Mesenchymal stem cell (in vitro differentiated cells and primary cell): Measurements from ENCODE around the gene HLA-DRA.

Experiments used
- DNase-seq: peaks from one replicate; pipeline ENCODE4 v3.0.0-alpha.2; 2013
- H2AFZ ChIP-seq: one replicate; pipeline ENCODE4 v1.6.1; 2013; ENCODE audit warnings: low read depth, mild to moderate bottlenecking, control low read depth, inconsistent platforms, low read length, moderate library complexity
- H2AK5ac ChIP-seq: 2 replicates; pipeline ENCODE4 v1.6.1; 2013; ENCODE audit warnings: low read length, moderate library complexity, mild to moderate bottlenecking, inconsistent platforms; ENCODE audit not compliant: severe bottlenecking
- H2BK120ac ChIP-seq: one replicate; pipeline ENCODE4 v1.6.1; 2013; ENCODE audit warnings: low read depth, mild to moderate bottlenecking, inconsistent platforms, low read length, moderate library complexity
- H2BK12ac ChIP-seq, 2 experiments: one replicate each; pipeline ENCODE4 v1.6.1; 2013; ENCODE audit warnings: inconsistent platforms in 2 of 2, low read length in 2 of 2, mild to moderate bottlenecking in 2 of 2, moderate library complexity in 2 of 2, control low read depth in 1 of 2
- H2BK15ac ChIP-seq: one replicate; pipeline ENCODE4 v1.6.1; 2013; ENCODE audit warnings: mild to moderate bottlenecking, low read depth, inconsistent platforms; ENCODE audit not compliant: poor library complexity, severe bottlenecking
- H2BK5ac ChIP-seq: 2 replicates; pipeline ENCODE4 v1.6.1; 2013; ENCODE audit warnings: low read depth, mild to moderate bottlenecking, low read length, control low read depth, inconsistent platforms; ENCODE audit not compliant: poor library complexity, severe bottlenecking
- H3K14ac ChIP-seq, 2 experiments: one replicate each; pipeline ENCODE4 v1.6.1; 2013; ENCODE audit warnings: inconsistent platforms in 2 of 2, low read length in 2 of 2, control low read depth in 1 of 2, mild to moderate bottlenecking in 1 of 2, moderate library complexity in 1 of 2
- H3K18ac ChIP-seq, 2 experiments: one replicate each; pipeline ENCODE4 v1.6.1; 2013; ENCODE audit warnings: inconsistent platforms in 2 of 2, low read length in 2 of 2, control low read depth in 1 of 2, low read depth in 1 of 2, mild to moderate bottlenecking in 1 of 2
- H3K23ac ChIP-seq, 2 experiments: one replicate each; pipeline ENCODE4 v1.6.1; 2013; ENCODE audit warnings: inconsistent platforms in 2 of 2, low read length in 2 of 2, mild to moderate bottlenecking in 2 of 2, moderate library complexity in 2 of 2, control low read depth in 1 of 2
- H3K27ac ChIP-seq: 2 replicates; pipeline ENCODE4 v1.5.1; 2013; ENCODE audit warnings: mild to moderate bottlenecking, moderate library complexity, low read length, control low read depth, inconsistent platforms; ENCODE audit not compliant: poor library complexity, severe bottlenecking
- H3K27me3 ChIP-seq, 2 experiments: 2 replicates each; pipeline versions ENCODE4 v1.6.1 to v1.7.0; 2013; ENCODE audit warnings: low read length in 2 of 2, mild to moderate bottlenecking in 2 of 2, moderate library complexity in 2 of 2, control low read depth in 1 of 2, inconsistent platforms in 1 of 2; ENCODE audit not compliant: control insufficient read depth in 1 of 2, insufficient read depth in 1 of 2
- H3K36me3 ChIP-seq, 2 experiments: 2 replicates each; pipeline versions ENCODE4 v1.6.1 to v1.7.0; 2013; ENCODE audit warnings: low read length in 2 of 2, control low read depth in 1 of 2, inconsistent platforms in 1 of 2, low read depth in 1 of 2, mild to moderate bottlenecking in 1 of 2; ENCODE audit not compliant: insufficient read depth in 2 of 2, control insufficient read depth in 1 of 2
- H3K4ac ChIP-seq, 2 experiments: one replicate each; pipeline ENCODE4 v1.6.1; 2013; ENCODE audit warnings: inconsistent platforms in 2 of 2, low read length in 2 of 2, mild to moderate bottlenecking in 2 of 2, moderate library complexity in 2 of 2, control low read depth in 1 of 2, low read depth in 1 of 2
- H3K4me1 ChIP-seq: 2 replicates; pipeline ENCODE4 v1.6.1; 2013; ENCODE audit warnings: low read depth, low read length, control low read depth; ENCODE audit not compliant: control insufficient read depth, insufficient read depth
- H3K4me2 ChIP-seq: 2 replicates; pipeline ENCODE4 v1.6.1; 2013; ENCODE audit warnings: low read length, mild to moderate bottlenecking, inconsistent platforms; ENCODE audit not compliant: poor library complexity, severe bottlenecking
- H3K4me3 ChIP-seq, 2 experiments: 2 replicates each; pipeline versions ENCODE4 v1.5.1 to v1.7.0; 2013; ENCODE audit warnings: low read length in 2 of 2, mild to moderate bottlenecking in 2 of 2, control low read depth in 1 of 2, low read depth in 1 of 2; ENCODE audit not compliant: insufficient read depth in 1 of 2
- H3K79me1 ChIP-seq: replicated peaks from 2 replicates; pipeline ENCODE4 v1.6.1; 2013; ENCODE audit warnings: mild to moderate bottlenecking, control low read depth, low read length, inconsistent platforms; ENCODE audit not compliant: poor library complexity, severe bottlenecking
- H3K9ac ChIP-seq: 2 replicates; pipeline ENCODE4 v1.7.0; 2013; ENCODE audit warnings: mild to moderate bottlenecking, low read length, moderate library complexity
- H3K9me3 ChIP-seq: 2 replicates; pipeline ENCODE4 v1.7.0; 2013; ENCODE audit warnings: mild to moderate bottlenecking, low read length; ENCODE audit not compliant: control insufficient read depth
- H4K8ac ChIP-seq: one replicate; pipeline ENCODE4 v1.6.1; 2013; ENCODE audit warnings: inconsistent platforms, mild to moderate bottlenecking, low read length, moderate library complexity
- H4K91ac ChIP-seq: one replicate; pipeline ENCODE4 v1.6.1; 2013; ENCODE audit warnings: mild to moderate bottlenecking, low read length, inconsistent platforms
- WGBS: methylation state at CpG from one replicate; pipeline ENCODE4 v1.1.7; 2013; ENCODE audit warnings: mixed read lengths; 5-methylcytosine and 5-hydroxymethylcytosine counted together

Gene HLA-DRA

DNA sequence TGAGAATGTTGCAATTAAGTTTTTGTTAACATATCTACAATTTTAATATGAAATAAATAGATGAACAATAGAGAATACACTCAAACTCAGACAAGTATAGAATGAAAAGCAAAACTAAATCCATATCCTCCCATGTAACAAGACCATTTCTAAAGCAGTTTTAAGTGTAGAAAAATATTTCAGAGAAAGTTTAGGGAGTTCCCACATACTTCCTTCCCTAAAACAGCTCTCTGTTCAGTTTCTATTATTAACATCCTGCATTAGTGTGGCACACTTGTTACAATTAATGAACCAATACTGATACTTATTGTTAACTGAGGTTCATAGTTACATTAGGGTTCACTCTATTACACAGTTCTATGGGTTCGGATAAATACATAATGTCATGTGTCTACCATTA is 52.0 kb downstream of the HLA-DRA start:
- Histone ChIP-seq H3K23ac (no peak overlapping the region), H3K9ac (no peak overlapping the region), H2BK5ac (no peak overlapping the region), H3K4me2 (no peak overlapping the region), H3K36me3 (no peaks in the 10 kb centered on the region), H2AFZ (no peak overlapping the region), H3K14ac (no peak overlapping the region), H2BK120ac (no peak overlapping the region), H3K27ac (no peak overlapping the region), H3K4me1 (no peaks in the 10 kb centered on the region), H4K91ac (no peak overlapping the region), H3K4me3 (no peak overlapping the region), H4K8ac (no peak overlapping the region), H3K9me3 (no peaks in the 10 kb centered on the region), H3K4ac (no peak overlapping the region), H3K27me3 (no peaks in the 10 kb centered on the region), H3K79me1 (no peaks in the 10 kb centered on the region), H3K18ac (no peak overlapping the region), H2BK15ac (no peak overlapping the region), H2AK5ac (no peak overlapping the region), H2BK12ac (no peak overlapping the region)
- no CpG with 5 or more reads among the region's 1 CpG for WGBS
- no peak for DNase-seq

DNA sequence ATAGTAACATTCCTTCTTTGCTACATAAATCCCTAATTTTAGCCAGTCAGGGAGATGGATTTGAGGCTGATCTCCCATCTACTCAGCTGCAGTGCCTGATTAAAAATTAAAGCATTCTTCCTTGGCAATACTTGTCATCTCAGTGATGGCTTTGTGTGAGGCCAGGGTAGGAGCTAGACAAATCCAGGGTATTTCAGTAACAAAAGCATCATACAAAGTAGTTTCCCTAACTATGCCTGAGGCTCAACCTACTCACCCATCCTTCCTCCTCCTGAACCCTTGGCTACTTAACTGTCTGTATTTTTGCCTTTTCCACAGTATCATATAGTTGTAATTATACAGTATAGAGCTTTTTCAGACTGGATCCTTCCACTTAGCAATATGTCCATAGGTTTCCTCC is 52.7 kb downstream of the HLA-DRA start:
- Histone ChIP-seq H2BK12ac (no peak overlapping the region), H3K9me3 (no peaks in the 10 kb centered on the region), H3K36me3 (no peaks in the 10 kb centered on the region), H3K4me1 (no peaks in the 10 kb centered on the region), H3K4ac (no peak overlapping the region), H3K18ac (no peak overlapping the region), H2BK15ac (no peak overlapping the region), H2BK120ac (no peak overlapping the region), H3K79me1 (no peaks in the 10 kb centered on the region), H2AK5ac (no peak overlapping the region), H3K23ac (no peak overlapping the region), H3K4me3 (no peak overlapping the region), H3K9ac (no peak overlapping the region), H3K4me2 (no peak overlapping the region), H3K27me3 (no peaks in the 10 kb centered on the region), H2AFZ (no peak overlapping the region), H3K27ac (no peak overlapping the region), H4K91ac (no peak overlapping the region), H4K8ac (no peak overlapping the region), H2BK5ac (no peak overlapping the region), H3K14ac (no peak overlapping the region)
- DNase-seq: no peak
